B cell (primary cell): ENCODE results near the gene TTLL5. TPM values are rescaled to one million over a fixed set of nuclear protein-coding genes. Genes with fewer than 3 reads are reported as not detected.

Source experiments
- ATAC-seq: fragments of 200-7000 bp; cut with Tn5 transposase; one replicate; pipeline ENCODE4 v1.10.0; 2021; ENCODE audit warnings: low read depth, mild to moderate bottlenecking, moderate number of reproducible peaks, moderate library complexity
- CTCF ChIA-PET: fragments of 350-600 bp; sonication (Branson Sonifier 250); formaldehyde crosslinking; loops from one replicate; lab custom pipeline; 2021; ENCODE audit warnings: antibody characterized with exemption, inconsistent platforms; lab: Charles Lee
- POLR2A ChIA-PET: fragments of 350-600 bp; sonication (Branson Sonifier 250); formaldehyde crosslinking; loops from one replicate; lab custom pipeline; 2021; ENCODE audit warnings: antibody characterized with exemption; lab: Charles Lee
- DNase-seq: peaks from one replicate; pipeline ENCODE4 v3.0.0; 2013
- H2AFZ ChIP-seq: 2 replicates; pipeline ENCODE4 v1.6.1; 2012; ENCODE audit warnings: mild to moderate bottlenecking, low read depth, low read length; ENCODE audit not compliant: insufficient read depth, poor library complexity, severe bottlenecking
- H3K27ac ChIP-seq, 2 donors: 1 replicate in 1 of 2; 2 replicates in 1 of 2; pipeline ENCODE4 v1.5.1; 2012 to 2013; ENCODE audit warnings: low read length in 2 of 2, mild to moderate bottlenecking in 2 of 2, moderate library complexity in 1 of 2
- H3K27me3 ChIP-seq, 4 experiments: fragments of 200-600 bp in 1 of 4; sonication (generic) in 1 of 4; replicated peaks in 1 of 4; 1 replicate in 2 of 4; 2 replicates in 2 of 4; pipeline versions ENCODE4 v1.6.1 to v1.7.0; 2013 to 2016; ENCODE audit warnings: low read length in 3 of 4, mild to moderate bottlenecking in 2 of 4, mixed read lengths in 1 of 4, moderate library complexity in 1 of 4; ENCODE audit not compliant: insufficient read depth in 4 of 4, control insufficient read depth in 3 of 4; ENCODE audit errors: control extremely low read depth in 1 of 4
- H3K36me3 ChIP-seq, 2 experiments: replicated peaks in 1 of 2; 1 replicate in 1 of 2; 2 replicates in 1 of 2; pipeline versions ENCODE4 v1.6.1 to v1.7.1; 2013; ENCODE audit warnings: low read length in 1 of 2; ENCODE audit not compliant: insufficient read depth in 2 of 2, control insufficient read depth in 1 of 2; ENCODE audit errors: control extremely low read depth in 1 of 2, extremely low read depth in 1 of 2
- H3K4me1 ChIP-seq, 2 donors: fragments of 200-600 bp in 1 of 2; sonication (generic) in 1 of 2; 1 replicate in 1 of 2; 2 replicates in 1 of 2; pipeline versions ENCODE4 v1.5.1 to v1.6.1; 2013 to 2017; ENCODE audit warnings: low read length in 2 of 2; ENCODE audit not compliant: control insufficient read depth in 2 of 2, insufficient read depth in 2 of 2
- H3K4me2 ChIP-seq: replicated peaks from 2 replicates; pipeline ENCODE3; 2012; ENCODE audit warnings: mild to moderate bottlenecking, low read depth, low read length; ENCODE audit not compliant: poor library complexity, severe bottlenecking
- H3K4me3 ChIP-seq, 5 experiments: fragments of 200-600 bp in 1 of 5; sonication (generic) in 1 of 5; 1 replicate in 3 of 5; 2 replicates in 2 of 5; pipeline versions ENCODE4 v1.5.1 to v1.7.0; 2011 to 2016; ENCODE audit warnings: low read length in 4 of 5, mild to moderate bottlenecking in 4 of 5, low read depth in 2 of 5, control low read depth in 1 of 5, moderate library complexity in 1 of 5; ENCODE audit not compliant: insufficient read depth in 1 of 5; ENCODE audit errors: control extremely low read depth in 1 of 5, extremely low read depth in 1 of 5
- H3K79me2 ChIP-seq: fragments of 200-600 bp; sonication (generic); one replicate; pipeline ENCODE4 v1.6.0; 2016; ENCODE audit warnings: low read length; ENCODE audit not compliant: control insufficient read depth, insufficient read depth
- H3K9ac ChIP-seq: fragments of 200-600 bp; sonication (generic); 2 replicates; pipeline ENCODE4 v1.6.1; 2017; ENCODE audit warnings: mild to moderate bottlenecking, low read length, moderate library complexity
- H3K9me3 ChIP-seq, 3 donors: one replicate each; pipeline versions ENCODE4 v1.6.1 to v1.7.1; 2013; ENCODE audit warnings: low read length in 2 of 3; ENCODE audit not compliant: control insufficient read depth in 2 of 3, insufficient read depth in 1 of 3; ENCODE audit errors: control extremely low read depth in 1 of 3
- H4K20me1 ChIP-seq: 2 replicates; pipeline ENCODE4 v1.6.0; 2012; ENCODE audit warnings: mild to moderate bottlenecking, low read length; ENCODE audit not compliant: insufficient read depth, control insufficient read depth, poor library complexity, severe bottlenecking
- H3K27ac Mint-ChIP-seq: one replicate; pipeline ENCODE4 v1.8.0; 2021; ENCODE audit warnings: mixed read lengths
- H3K27me3 Mint-ChIP-seq: one replicate; pipeline ENCODE4 v1.8.0; 2021; ENCODE audit warnings: mixed read lengths
- H3K4me1 Mint-ChIP-seq: one replicate; pipeline ENCODE4 v1.8.0; 2021; ENCODE audit warnings: mixed read lengths
- H3K4me3 Mint-ChIP-seq: one replicate; pipeline ENCODE4 v1.8.0; 2021; ENCODE audit warnings: mixed read lengths
- H3K9me3 Mint-ChIP-seq: one replicate; pipeline ENCODE4 v1.8.0; 2022; ENCODE audit warnings: mixed read lengths; ENCODE audit not compliant: insufficient read depth
- CTCF ChIP-seq: fragments of 200-600 bp; IDR thresholded peaks from one replicate; pipeline ENCODE4 v1.8.0; 2022; ENCODE audit warnings: antibody characterized with exemption, mild to moderate bottlenecking
- EZH2 ChIP-seq: IDR thresholded peaks from 2 replicates; pipeline ENCODE4 v1.6.1; 2012; ENCODE audit warnings: borderline replicate concordance, low read depth, mild to moderate bottlenecking, moderate library complexity, low read length; ENCODE audit not compliant: insufficient read depth, poor library complexity, severe bottlenecking
- WGBS: methylation state at CpG from one replicate; pipeline ENCODE4 v1.1.5; 2013; ENCODE audit warnings: missing lambda C conversion rate; ENCODE audit not compliant: insufficient coverage; 5-methylcytosine and 5-hydroxymethylcytosine counted together
- intact Hi-C: fragments of 100-400 bp; cut with micrococcal nuclease; formaldehyde crosslinking; loops from one replicate; pipeline ENCODE4 v1.10.0; 2022
- polyA plus RNA-seq: library from polyadenylated mRNA; depleted of rRNA; stranded (reverse); fragments of >200 nt; gene quantifications from 2 replicates; pipeline ENCODE4 v1.2.3, GENCODE V29; 2012
- total RNA-seq, 2 donors: library from RNA; stranded (reverse); fragments of 120-200 nt in 1 of 2; gene quantifications; 1 replicate in 1 of 2; 2 replicates in 1 of 2; pipeline versions ENCODE4 v1.2.3 to v1.2.4, GENCODE V29; 2013 to 2022

The TTLL5 gene
- total and polyA plus RNA-seq, 2 donors (not counting 1 experiment from before 2014, with no cell fraction given), result 10.9 to 50.9 TPM

DNA sequence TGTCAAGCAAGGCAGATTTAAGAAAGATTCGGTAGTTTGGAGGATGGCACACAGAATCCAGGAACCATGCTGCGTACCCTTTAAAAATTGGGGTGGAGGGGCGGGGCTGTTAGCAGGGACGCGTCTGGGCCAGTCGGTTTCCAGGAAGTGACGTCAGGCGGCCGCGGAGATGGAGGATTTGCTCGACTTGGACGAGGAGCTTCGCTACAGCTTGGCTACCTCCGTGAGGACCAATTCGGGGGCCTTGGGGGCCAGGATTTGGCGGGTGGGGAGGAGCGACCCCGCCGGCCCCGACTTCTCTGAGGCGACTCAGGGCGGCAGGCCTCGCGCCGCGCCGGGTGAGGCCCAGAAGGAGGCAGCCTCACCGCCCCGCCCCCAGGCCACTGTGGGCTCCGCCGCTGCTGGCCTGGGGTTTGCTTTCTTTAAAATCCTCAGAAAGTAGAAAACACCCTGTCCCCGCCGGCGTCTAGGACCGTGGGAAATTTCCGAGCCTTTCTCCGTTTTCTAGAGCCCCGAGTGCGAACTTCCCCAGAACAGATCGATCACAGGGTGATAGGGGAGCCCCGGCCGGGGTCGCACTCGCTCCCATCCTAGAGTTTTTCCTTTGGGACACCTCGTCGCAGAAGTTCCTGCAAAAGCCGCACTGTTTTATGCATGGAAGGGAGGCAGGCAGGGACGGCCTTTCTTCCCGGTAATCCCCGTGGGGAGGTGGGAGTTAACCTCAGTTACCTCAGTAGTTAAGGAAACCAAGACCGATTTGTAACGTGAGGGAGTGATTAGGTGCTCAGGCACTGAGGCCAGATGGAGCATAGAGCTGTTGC lies 324.8 kb downstream of the TTLL5 start, which contains the start of gene IFT43:
Gene IFT43, plus strand, starts transcription at position 146 of the 821 bp plus-strand sequence. Its CDS starts 24 bp downstream, at position 170.
- Histone ChIP-seq H3K4me1 (peaks cover 20 to 31% of the 10 kb centered on the region in 2 donors), H4K20me1 (no peaks in the 10 kb centered on the region), H3K36me3 (no peaks in the 10 kb centered on the region), H3K9ac (peak within 1 kb of the TSS; percentile 92), H3K4me2 (peak within 1 kb of the TSS; percentile 87), H2AFZ (peak within 1 kb of the TSS; percentile 98), H3K79me2 (peaks cover 6% of the 10 kb centered on the region), H3K27me3 (no peaks in the 10 kb centered on the region), H3K4me3 (peak within 1 kb of the TSS; percentile 61 to 90 (median 83)), H3K9me3 (no peaks in the 10 kb centered on the region), H3K27ac (peak within 1 kb of the TSS in 1 of 2 donors; percentile 81)
- intact Hi-C loops, result loop anchor here (1.0 to 10.0 kb wide), 5 partner anchors 165 to 1971 kb away; partner anchors contain the start of genes BBOF1, CIPC, ENTPD5 and ERG28
- DNase-seq (peak; percentile 93), ATAC-seq (peak; percentile 68)
- TF ChIP-seq EZH2, result no peak
- TF ChIP-seq CTCF, result no peak
- under 1% methylated on average over 48 of the region's 52 CpGs for WGBS
- no peaks in the 10 kb centered on the region for H3K9me3 Mint-ChIP-seq
- peak within 1 kb of the TSS; percentile 90 for H3K4me3 Mint-ChIP-seq
- H3K27ac Mint-ChIP-seq, result peak within 1 kb of the TSS; percentile 89
- H3K4me1 Mint-ChIP-seq, result peaks cover 23% of the 10 kb centered on the region
- no peaks in the 10 kb centered on the region for H3K27me3 Mint-ChIP-seq
- CTCF ChIA-PET, result interaction anchor here (0.8 to 15.2 kb wide), 3 partner anchors 80 to 409 kb away, joined by 3 to 376 read pairs (median 197); no protein-coding TSS in a partner anchor
- POLR2A ChIA-PET, result interaction anchor here (0.6 to 0.8 kb wide), 2 partner anchors 9 to 804 kb away, joined by 3 read pairs; no protein-coding TSS in a partner anchor

- no peaks in the 10 kb centered on the region for H3K9me3 Mint-ChIP-seq
- Histone ChIP-seq H3K4me1 (peaks cover 15 to 25% of the 10 kb centered on the region in 2 donors), H3K36me3 (no peaks in the 10 kb centered on the region), H3K9me3 (no peaks in the 10 kb centered on the region), H3K79me2 (peaks cover 6% of the 10 kb centered on the region), H2AFZ (peak overlapping the region; percentile 98), H3K4me3 (peak overlapping the region in 4 of 5 experiments; percentile 65 to 90 (median 85)), H3K27ac (peak overlapping the region in 1 of 2 donors; percentile 81), H3K4me2 (peak overlapping the region; percentile 87), H3K9ac (peak overlapping the region; percentile 92), H4K20me1 (no peaks in the 10 kb centered on the region), H3K27me3 (no peaks in the 10 kb centered on the region)
- TF ChIP-seq EZH2 (no peak), CTCF (no peak)
- H3K27ac Mint-ChIP-seq, result no peak overlapping the region
- 62% methylated on average over 5 of the region's 6 CpGs for WGBS
- ATAC-seq (no peak), DNase-seq (no peak)
- intact Hi-C loops, result loop anchor here (5.0 to 10.0 kb wide), 3 partner anchors 1111 to 1972 kb away; partner anchors contain the start of genes BBOF1, CIPC, ENTPD5 and GSTZ1
- ChIA-PET POLR2A (no interaction called here), CTCF (interaction anchor here (11.9 to 15.2 kb wide), 2 partner anchors 80 to 276 kb away, joined by 197 to 376 read pairs; no protein-coding TSS in a partner anchor)
- no peaks in the 10 kb centered on the region for H3K27me3 Mint-ChIP-seq
- peaks cover 17% of the 10 kb centered on the region for H3K4me1 Mint-ChIP-seq
- H3K4me3 Mint-ChIP-seq, result peak overlapping the region; percentile 90
Measured at GRCh38 chr14:75986439-75986765, 325.4 kb downstream of the TTLL5 start.
